Keratinocyte (primary cell): Measurements from ENCODE around the gene GAB4.

Experiments
- CTCF ChIP-seq, 3 experiments: IDR thresholded peaks in 1 of 3; conservative IDR thresholded peaks in 1 of 3; optimal IDR thresholded peaks in 1 of 3; 2 replicates in 2 of 3; 3 replicates in 1 of 3; pipeline versions ENCODE3 to v1.5.1; 2011; ENCODE audit warnings: low read length in 3 of 3, mild to moderate bottlenecking in 3 of 3, moderate library complexity in 2 of 3, control low read depth in 1 of 3, inconsistent platforms in 1 of 3; ENCODE audit not compliant: insufficient read depth in 2 of 3; ENCODE audit errors: extremely low read depth in 1 of 3
- EZH2 ChIP-seq: IDR thresholded peaks from one replicate; pipeline ENCODE4 v1.6.1; 2012; ENCODE audit warnings: inconsistent platforms, mild to moderate bottlenecking, low read length, moderate library complexity

GRCh38 chr22:16953206-16954059 is 54.6 kb downstream of the GAB4 start:
- TF ChIP-seq EZH2, result no peak
- no peak for TF ChIP-seq CTCF (optimal IDR thresholded peaks at IDR 0.05 in 1 of 3, IDR thresholded peaks at IDR 0.05 in 1 of 3, conservative IDR thresholded peaks at IDR 0.05 in 1 of 3; ENCODE audit: extremely low read depth in 1 of 3, insufficient read depth in 2 of 3, low read length in 3 of 3)
